ENCODE data around the gene USP32. TPM values are rescaled to one million over a fixed set of nuclear protein-coding genes. Genes with fewer than 3 reads are reported as not detected.

USP32 gene
- total and polyA plus RNA-seq, 4 donors: 11.6 to 103 (median 42.9) TPM

GRCh38 chr17:60240290-60240689 is 151.6 kb downstream of the USP32 start:
- H3K27me3 ChIP-seq (ENCODE audit: control insufficient read depth in 4 of 4, insufficient read depth in 4 of 4, low read length in 3 of 4): no peaks in the 10 kb centered on the region
- peaks cover 0 to 8% (median 6%) of the 10 kb centered on the region in 4 donors for H3K36me3 ChIP-seq (ENCODE audit: control insufficient read depth in 4 of 4, insufficient read depth in 3 of 4, low read depth in 1 of 4, low read length in 3 of 4)
- no peak for TF ChIP-seq RXRA (IDR thresholded peaks at IDR 0.05)
- no peak for DNase-seq (ENCODE audit: low spot score)
- no peak overlapping the region for H3K27ac ChIP-seq (ENCODE audit: low read depth in 1 of 2, low read length in 2 of 2)
- no peak overlapping the region for H3K4me3 ChIP-seq (ENCODE audit: low read depth in 1 of 3, low read length in 3 of 3)
- no peak overlapping the region for H3K9ac ChIP-seq (ENCODE audit: low read depth in 1 of 2, low read length in 2 of 2)
- no peaks in the 10 kb centered on the region for H3K9me3 ChIP-seq (ENCODE audit: control insufficient read depth in 4 of 4, low read length in 3 of 4)
- WGBS: 98% methylated on average over 3 of the region's 3 CpGs
- no peaks in the 10 kb centered on the region for H3K4me1 ChIP-seq (ENCODE audit: control insufficient read depth in 4 of 4, insufficient read depth in 4 of 4, low read length in 3 of 4)

GRCh38 chr17:60231691-60232090 is 160.2 kb downstream of the USP32 start:
- WGBS: 66% methylated on average over 2 of the region's 2 CpGs
- H3K9ac ChIP-seq (ENCODE audit: low read depth in 1 of 2, low read length in 2 of 2): no peak overlapping the region
- H3K36me3 ChIP-seq (ENCODE audit: control insufficient read depth in 4 of 4, insufficient read depth in 3 of 4, low read depth in 1 of 4, low read length in 3 of 4): peaks cover 0 to 11% (median 9%) of the 10 kb centered on the region in 4 donors
- H3K9me3 ChIP-seq (ENCODE audit: control insufficient read depth in 4 of 4, low read length in 3 of 4): no peaks in the 10 kb centered on the region
- no peaks in the 10 kb centered on the region for H3K27me3 ChIP-seq (ENCODE audit: control insufficient read depth in 4 of 4, insufficient read depth in 4 of 4, low read length in 3 of 4)
- DNase-seq (ENCODE audit: low spot score): no peak
- H3K4me3 ChIP-seq (ENCODE audit: low read depth in 1 of 3, low read length in 3 of 3): no peak overlapping the region
- H3K27ac ChIP-seq (ENCODE audit: low read depth in 1 of 2, low read length in 2 of 2): no peak overlapping the region
- TF ChIP-seq RAD21 (IDR thresholded peaks at IDR 0.05) (no peak), NR2F2 (IDR thresholded peaks at IDR 0.05) (no peak), SP1 (IDR thresholded peaks at IDR 0.05) (no peak), FOXA2 (IDR thresholded peaks at IDR 0.05) (no peak), JUND (IDR thresholded peaks at IDR 0.05) (no peak), HNF4A (conservative IDR thresholded peaks at IDR 0.05) (no peak), CTCF (IDR thresholded peaks at IDR 0.05; ENCODE audit: low read depth, low read length, missing input control) (no peak), REST (IDR thresholded peaks at IDR 0.05) (no peak), FOXA1 (IDR thresholded peaks at IDR 0.05) (no peak), GABPA (IDR thresholded peaks at IDR 0.05 in 1 of 2, conservative IDR thresholded peaks at IDR 0.05 in 1 of 2) (no peak), TAF1 (conservative IDR thresholded peaks at IDR 0.05) (no peak), YY1 (IDR thresholded peaks at IDR 0.05) (no peak), ATF3 (IDR thresholded peaks at IDR 0.05) (no peak), HNF4G (IDR thresholded peaks at IDR 0.05) (no peak)
- H3K4me1 ChIP-seq (ENCODE audit: control insufficient read depth in 4 of 4, insufficient read depth in 4 of 4, low read length in 3 of 4): no peaks in the 10 kb centered on the region

- Histone ChIP-seq H3K27ac (ENCODE audit: low read depth in 1 of 2, low read length in 2 of 2) (no peak overlapping the region), H3K27me3 (ENCODE audit: control insufficient read depth in 4 of 4, insufficient read depth in 4 of 4, low read length in 3 of 4) (no peaks in the 10 kb centered on the region), H3K9ac (ENCODE audit: low read depth in 1 of 2, low read length in 2 of 2) (no peak overlapping the region), H3K4me1 (ENCODE audit: control insufficient read depth in 4 of 4, insufficient read depth in 4 of 4, low read length in 3 of 4) (no peaks in the 10 kb centered on the region), H3K4me3 (ENCODE audit: low read depth in 1 of 3, low read length in 3 of 3) (no peak overlapping the region), H3K36me3 (ENCODE audit: control insufficient read depth in 4 of 4, insufficient read depth in 3 of 4, low read depth in 1 of 4, low read length in 3 of 4) (peaks cover 0 to 13% (median 10%) of the 10 kb centered on the region in 4 donors), H3K9me3 (ENCODE audit: control insufficient read depth in 4 of 4, low read length in 3 of 4) (no peaks in the 10 kb centered on the region)
- DNase-seq (ENCODE audit: low spot score): no peak
- 95% methylated on average over 4 of the region's 4 CpGs for WGBS
- TF ChIP-seq ATF3 (IDR thresholded peaks at IDR 0.05) (no peak), CTCF (IDR thresholded peaks at IDR 0.05; ENCODE audit: low read depth, low read length, missing input control) (peak; percentile 28), RAD21 (IDR thresholded peaks at IDR 0.05) (peak; percentile 67 to 73), REST (IDR thresholded peaks at IDR 0.05) (no peak), HNF4A (conservative IDR thresholded peaks at IDR 0.05) (no peak)
Observed at GRCh38 chr17:60231234-60231633, 160.7 kb downstream of the USP32 start.
